SK-N-SH (cell line): ENCODE results near the gene MTHFD1L. TPM values are rescaled to one million over a fixed set of nuclear protein-coding genes. Genes with fewer than 3 reads are reported as not detected.

Experiments
- CTCF ChIA-PET: fragments of 300-600, 350-600 bp; formaldehyde crosslinking; extraction: SDS; loops from one replicate; lab custom pipeline; 2021; lab: Yijun Ruan, JAX
- POLR2A ChIA-PET: fragments of 350-600 bp; sonication (Branson Sonifier 250); formaldehyde crosslinking; extraction: SDS; loops from one replicate; lab custom pipeline; 2020; ENCODE audit warnings: antibody characterized with exemption, inconsistent platforms; lab: Yijun Ruan, JAX
- DNase-seq: peaks from one replicate; pipeline ENCODE4 v3.0.0; 2012
- H2AFZ ChIP-seq: fragments of 200-600 bp; sonication (generic); 2 replicates; pipeline ENCODE4 v1.8.1; 2016; ENCODE audit warnings: antibody characterized with exemption, mild to moderate bottlenecking, low read depth
- H3F3A ChIP-seq: fragments of 200-600 bp; sonication (generic); replicated peaks from 2 replicates; pipeline ENCODE3; 2016; ENCODE audit warnings: antibody characterized with exemption, mild to moderate bottlenecking; ENCODE audit not compliant: insufficient read depth
- H3K27ac ChIP-seq, 2 experiments: fragments of 200-500 bp in 1 of 2; fragments of 200-600 bp in 1 of 2; sonication (Bioruptor generic) in 1 of 2; sonication (generic), shearing (Covaris generic) in 1 of 2; 2 replicates each; pipeline versions ENCODE4 v1.5.1 to v1.6.1; 2014 to 2016; ENCODE audit warnings: low read depth in 2 of 2, inconsistent platforms in 1 of 2, low read length in 1 of 2, mild to moderate bottlenecking in 1 of 2, mixed read lengths in 1 of 2
- H3K27me3 ChIP-seq: fragments of 200-600 bp; sonication (generic), shearing (Covaris generic); 2 replicates; pipeline ENCODE4 v1.6.1; 2016; ENCODE audit warnings: mixed run types; ENCODE audit not compliant: insufficient read depth
- H3K36me3 ChIP-seq, 2 experiments: fragments of 200-500 bp in 1 of 2; fragments of 200-600 bp in 1 of 2; sonication (Bioruptor generic) in 1 of 2; sonication (generic) in 1 of 2; replicated peaks in 1 of 2; 2 replicates each; pipeline versions ENCODE3 to v1.5.1; 2014 to 2016; ENCODE audit warnings: low read length in 1 of 2, mild to moderate bottlenecking in 1 of 2; ENCODE audit not compliant: insufficient read depth in 2 of 2, control insufficient read depth in 1 of 2
- H3K4me1 ChIP-seq, 2 experiments: fragments of 200-500 bp in 1 of 2; fragments of 200-600 bp in 1 of 2; sonication (Bioruptor generic) in 1 of 2; sonication (generic), shearing (Covaris generic) in 1 of 2; 2 replicates each; pipeline versions ENCODE4 v1.5.1 to v1.6.1; 2014 to 2016; ENCODE audit warnings: low read depth in 1 of 2, low read length in 1 of 2, mixed run types in 1 of 2; ENCODE audit not compliant: insufficient read depth in 2 of 2, control insufficient read depth in 1 of 2
- H3K4me2 ChIP-seq: fragments of 200-600 bp; sonication (generic), shearing (Covaris generic); 2 replicates; pipeline ENCODE4 v1.6.1; 2017; ENCODE audit warnings: mixed run types
- H3K4me3 ChIP-seq, 2 experiments: fragments of 200-500 bp in 1 of 2; fragments of 200-600 bp in 1 of 2; sonication (Bioruptor generic) in 1 of 2; sonication (generic), shearing (Covaris generic) in 1 of 2; 2 replicates each; pipeline versions ENCODE4 v1.5.1 to v1.8.1; 2014 to 2016; ENCODE audit warnings: low read depth in 2 of 2, inconsistent platforms in 1 of 2, low read length in 1 of 2, mild to moderate bottlenecking in 1 of 2, mixed read lengths in 1 of 2, moderate library complexity in 1 of 2
- H3K79me2 ChIP-seq: fragments of 200-600 bp; sonication (generic); 2 replicates; pipeline ENCODE4 v1.8.1; 2017; ENCODE audit warnings: mild to moderate bottlenecking; ENCODE audit not compliant: insufficient read depth
- H3K9ac ChIP-seq: fragments of 200-600 bp; sonication (generic); 2 replicates; pipeline ENCODE4 v1.6.1; 2017; ENCODE audit warnings: mixed run types
- H3K9me2 ChIP-seq: fragments of 200-600 bp; sonication (generic); 2 replicates; pipeline ENCODE4 v1.6.1; 2017; ENCODE audit warnings: mixed run types
- H3K9me3 ChIP-seq: fragments of 200-600 bp; sonication (generic); 2 replicates; pipeline ENCODE4 v1.6.1; 2017; ENCODE audit warnings: mixed run types, mild to moderate bottlenecking, moderate library complexity
- H4K20me1 ChIP-seq: fragments of 200-600 bp; sonication (generic); 2 replicates; pipeline ENCODE4 v1.6.1; 2017; ENCODE audit warnings: mild to moderate bottlenecking, mixed run types; ENCODE audit not compliant: insufficient read depth
- EZH2phosphoT487 ChIP-seq: fragments of 200-600 bp; sonication (generic); IDR thresholded peaks from 2 replicates; pipeline ENCODE4 v1.6.1; 2017; ENCODE audit warnings: low read depth, mixed run types, mild to moderate bottlenecking, antibody characterized with exemption, moderate library complexity, borderline replicate concordance
- FOSL2 ChIP-seq: IDR thresholded peaks from 2 replicates; pipeline ENCODE4 v1.4.0; 2012; ENCODE audit warnings: low read depth, mild to moderate bottlenecking, moderate library complexity, borderline replicate concordance
- GATA2 ChIP-seq: sonication (generic); formaldehyde crosslinking; IDR thresholded peaks from 2 replicates; pipeline ENCODE4 v1.5.0; 2020; ENCODE audit warnings: mild to moderate bottlenecking, missing genetic modification reagents
- MEF2A ChIP-seq: IDR thresholded peaks from 2 replicates; pipeline ENCODE4 v1.4.0; 2012; ENCODE audit warnings: low read depth, borderline replicate concordance
- NFIC ChIP-seq: IDR thresholded peaks from 2 replicates; pipeline ENCODE4 v1.4.0; 2012; ENCODE audit warnings: borderline replicate concordance
- SIN3A ChIP-seq: IDR thresholded peaks from 2 replicates; pipeline ENCODE4 v1.6.1; 2012; ENCODE audit warnings: low read depth, mild to moderate bottlenecking, low read length, moderate library complexity, borderline replicate concordance
- SMC3 ChIP-seq: IDR thresholded peaks from 2 replicates; pipeline ENCODE4 v1.6.1; 2012; ENCODE audit warnings: low read depth, low read length, improper control_type of control experiment
- YY1 ChIP-seq: IDR thresholded peaks from 2 replicates; pipeline ENCODE4 v1.4.0; 2012; ENCODE audit warnings: low read depth, mild to moderate bottlenecking
- WGBS: methylation state at CpG from one replicate; pipeline ENCODE4 v1.1.6; 2017; ENCODE audit warnings: low lambda C conversion rate; 5-methylcytosine and 5-hydroxymethylcytosine counted together
- polyA plus RNA-seq, 3 experiments: library from polyadenylated mRNA; depleted of rRNA; stranded (reverse); fragments of >200 nt; gene quantifications; 2 replicates each; pipeline ENCODE4 v1.2.3, GENCODE V29; 2012
- TF ChIP-seq, protein P1 (sequence below): IDR thresholded peaks from 2 replicates; pipeline ENCODE4 v1.4.0; 2012; ENCODE audit warnings: low read depth, borderline replicate concordance
- TF ChIP-seq, protein P2 (sequence below): IDR thresholded peaks from 2 replicates; pipeline ENCODE4 v1.4.0; 2012; ENCODE audit warnings: low read depth, borderline replicate concordance
- TF ChIP-seq, protein P3 (sequence below): IDR thresholded peaks from 2 replicates; pipeline ENCODE4 v1.6.1; 2012; ENCODE audit warnings: mild to moderate bottlenecking, low read depth, low read length, moderate library complexity

Gene MTHFD1L
- polyA plus RNA-seq, 1 of the 3 experiments (the other 2 are of a cell fraction), result 37.0 TPM

GRCh38 chr6:150902142-150902776, 36.8 kb downstream of the MTHFD1L start:
- no peak for DNase-seq
- CTCF ChIA-PET, result interaction anchor here (0.8 to 1.7 kb wide), 4 partner anchors 10 to 422 kb away, joined by 3 to 5 read pairs (median 4); no protein-coding TSS in a partner anchor

More at GRCh38 chr6:150902142-150902776, 36.8 kb downstream of the MTHFD1L start:
- Histone ChIP-seq H3K9me2 (no peaks in the 10 kb centered on the region), H3K4me2 (no peak overlapping the region), H4K20me1 (no peaks in the 10 kb centered on the region), H3K9ac (no peak overlapping the region), H2AFZ (no peak overlapping the region), H3K79me2 (no peaks in the 10 kb centered on the region; the same call in 1 of the 2 replicates)
- 92% methylated on average over 3 of the region's 3 CpGs for whole genome bisulfite sequencing
- TF ChIP-seq EZH2phosphoT487 (no peak), FOSL2 (no peak), GATA2 (CRISPR knock-in tag) (no peak), YY1 (no peak), SIN3A (no peak), SMC3 (no peak), MEF2A (no peak), NFIC (no peak)
- TF ChIP-seq, protein P1, sequence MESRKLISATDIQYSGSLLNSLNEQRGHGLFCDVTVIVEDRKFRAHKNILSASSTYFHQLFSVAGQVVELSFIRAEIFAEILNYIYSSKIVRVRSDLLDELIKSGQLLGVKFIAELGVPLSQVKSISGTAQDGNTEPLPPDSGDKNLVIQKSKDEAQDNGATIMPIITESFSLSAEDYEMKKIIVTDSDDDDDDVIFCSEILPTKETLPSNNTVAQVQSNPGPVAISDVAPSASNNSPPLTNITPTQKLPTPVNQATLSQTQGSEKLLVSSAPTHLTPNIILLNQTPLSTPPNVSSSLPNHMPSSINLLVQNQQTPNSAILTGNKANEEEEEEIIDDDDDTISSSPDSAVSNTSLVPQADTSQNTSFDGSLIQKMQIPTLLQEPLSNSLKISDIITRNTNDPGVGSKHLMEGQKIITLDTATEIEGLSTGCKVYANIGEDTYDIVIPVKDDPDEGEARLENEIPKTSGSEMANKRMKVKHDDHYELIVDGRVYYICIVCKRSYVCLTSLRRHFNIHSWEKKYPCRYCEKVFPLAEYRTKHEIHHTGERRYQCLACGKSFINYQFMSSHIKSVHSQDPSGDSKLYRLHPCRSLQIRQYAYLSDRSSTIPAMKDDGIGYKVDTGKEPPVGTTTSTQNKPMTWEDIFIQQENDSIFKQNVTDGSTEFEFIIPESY, result no peak
- TF ChIP-seq, protein P2, sequence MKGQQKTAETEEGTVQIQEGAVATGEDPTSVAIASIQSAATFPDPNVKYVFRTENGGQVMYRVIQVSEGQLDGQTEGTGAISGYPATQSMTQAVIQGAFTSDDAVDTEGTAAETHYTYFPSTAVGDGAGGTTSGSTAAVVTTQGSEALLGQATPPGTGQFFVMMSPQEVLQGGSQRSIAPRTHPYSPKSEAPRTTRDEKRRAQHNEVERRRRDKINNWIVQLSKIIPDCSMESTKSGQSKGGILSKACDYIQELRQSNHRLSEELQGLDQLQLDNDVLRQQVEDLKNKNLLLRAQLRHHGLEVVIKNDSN, result no peak
- TF ChIP-seq, protein P3, sequence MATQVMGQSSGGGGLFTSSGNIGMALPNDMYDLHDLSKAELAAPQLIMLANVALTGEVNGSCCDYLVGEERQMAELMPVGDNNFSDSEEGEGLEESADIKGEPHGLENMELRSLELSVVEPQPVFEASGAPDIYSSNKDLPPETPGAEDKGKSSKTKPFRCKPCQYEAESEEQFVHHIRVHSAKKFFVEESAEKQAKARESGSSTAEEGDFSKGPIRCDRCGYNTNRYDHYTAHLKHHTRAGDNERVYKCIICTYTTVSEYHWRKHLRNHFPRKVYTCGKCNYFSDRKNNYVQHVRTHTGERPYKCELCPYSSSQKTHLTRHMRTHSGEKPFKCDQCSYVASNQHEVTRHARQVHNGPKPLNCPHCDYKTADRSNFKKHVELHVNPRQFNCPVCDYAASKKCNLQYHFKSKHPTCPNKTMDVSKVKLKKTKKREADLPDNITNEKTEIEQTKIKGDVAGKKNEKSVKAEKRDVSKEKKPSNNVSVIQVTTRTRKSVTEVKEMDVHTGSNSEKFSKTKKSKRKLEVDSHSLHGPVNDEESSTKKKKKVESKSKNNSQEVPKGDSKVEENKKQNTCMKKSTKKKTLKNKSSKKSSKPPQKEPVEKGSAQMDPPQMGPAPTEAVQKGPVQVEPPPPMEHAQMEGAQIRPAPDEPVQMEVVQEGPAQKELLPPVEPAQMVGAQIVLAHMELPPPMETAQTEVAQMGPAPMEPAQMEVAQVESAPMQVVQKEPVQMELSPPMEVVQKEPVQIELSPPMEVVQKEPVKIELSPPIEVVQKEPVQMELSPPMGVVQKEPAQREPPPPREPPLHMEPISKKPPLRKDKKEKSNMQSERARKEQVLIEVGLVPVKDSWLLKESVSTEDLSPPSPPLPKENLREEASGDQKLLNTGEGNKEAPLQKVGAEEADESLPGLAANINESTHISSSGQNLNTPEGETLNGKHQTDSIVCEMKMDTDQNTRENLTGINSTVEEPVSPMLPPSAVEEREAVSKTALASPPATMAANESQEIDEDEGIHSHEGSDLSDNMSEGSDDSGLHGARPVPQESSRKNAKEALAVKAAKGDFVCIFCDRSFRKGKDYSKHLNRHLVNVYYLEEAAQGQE, result no peak
- TF ChIP-seq, all 33 proteins: peak for 0
- POLR2A ChIA-PET, result no interaction called here
- H3K4me3 ChIP-seq, result no peak overlapping the region
- no peak overlapping the region for H3K27ac ChIP-seq
- H3K4me1 ChIP-seq, result peaks cover 0 to 7% of the 10 kb centered on the region in 2 experiments; a peak in 1 of 4 replicates
- H3F3A ChIP-seq, result peaks cover 7% of the 10 kb centered on the region
- no peaks in the 10 kb centered on the region for H3K9me3 ChIP-seq
- peaks cover 13 to 31% of the 10 kb centered on the region in 2 experiments for H3K36me3 ChIP-seq
- H3K27me3 ChIP-seq, result no peaks in the 10 kb centered on the region
